Heart right ventricle (tissue), 16 donors: Measurements from ENCODE around the gene RRP1. TPM values are rescaled to one million over a fixed set of nuclear protein-coding genes. Genes with fewer than 3 reads are reported as not detected.
A peak's percentile ranks its signal among the peaks of the same experiment; 100 is the strongest.

ENCODE experiments used
- ATAC-seq, 8 donors: fragments of 200-7000 bp; cut with Tn5 transposase; one replicate each; pipeline ENCODE4 v1.9.1; 2020; ENCODE audit warnings: mild to moderate bottlenecking in 8 of 8, moderate library complexity in 8 of 8, moderate number of reproducible peaks in 1 of 8
- DNase-seq, 2 donors: peaks; one replicate each; pipeline ENCODE4 v3.0.0-alpha.2; 2020
- H3K27ac ChIP-seq, 10 donors: fragments of 200-600 bp; sonication (generic) in 2 of 10; one replicate each; pipeline versions ENCODE4 v1.5.0 to v1.8.0; 2020 to 2022; ENCODE audit warnings: mild to moderate bottlenecking in 3 of 10
- H3K27me3 ChIP-seq, 7 donors: fragments of 200-600 bp; one replicate each; pipeline ENCODE4 v1.8.0; 2021 to 2022; ENCODE audit warnings: mild to moderate bottlenecking in 2 of 7
- H3K36me3 ChIP-seq, 9 donors: fragments of 200-600 bp; sonication (generic) in 1 of 9; one replicate each; pipeline versions ENCODE4 v1.5.0 to v1.8.0; 2020 to 2022; ENCODE audit warnings: mild to moderate bottlenecking in 2 of 9
- H3K4me1 ChIP-seq, 9 donors: fragments of 200-600 bp; sonication (generic) in 1 of 9; one replicate each; pipeline versions ENCODE4 v1.5.0 to v1.8.0; 2020 to 2022; ENCODE audit warnings: mild to moderate bottlenecking in 4 of 9
- H3K4me3 ChIP-seq, 10 donors: fragments of 200-600 bp; sonication (generic) in 2 of 10; one replicate each; pipeline versions ENCODE4 v1.5.0 to v1.8.0; 2020 to 2022; ENCODE audit warnings: mild to moderate bottlenecking in 7 of 10, moderate library complexity in 2 of 10
- H3K9me3 ChIP-seq, 11 donors: fragments of 200-600 bp in 10 of 11; sonication (generic) in 2 of 11; one replicate each; pipeline versions ENCODE4 v1.5.0 to v1.8.0; 2013 to 2022; ENCODE audit warnings: mild to moderate bottlenecking in 2 of 11, control low read depth in 1 of 11, moderate library complexity in 1 of 11
- WGBS, 2 donors: extraction: QIAGEN DNeasy Blood & Tissue Kit; methylation state at CpG; one replicate each; pipeline ENCODE4 v1.1.7; 2013; ENCODE audit warnings: inconsistent platforms in 1 of 2; 5-methylcytosine and 5-hydroxymethylcytosine counted together
- intact Hi-C, 10 donors: fragments of 100-400 bp; cut with DNase I; formaldehyde crosslinking; loops; one replicate each; pipeline versions ENCODE4 v1.11.1 to v1.14.2; 2022
- polyA plus RNA-seq, 2 donors: library from polyadenylated mRNA; stranded (reverse); fragments of 200-250 nt; gene quantifications; one replicate each; pipeline ENCODE4 v1.2.3, GENCODE V29; 2013
- total RNA-seq, 10 donors: library from RNA; stranded (reverse); fragmentation: NEBNext Ultra II Directional in 3 of 10; extraction: Animal tissue kit (Norgen Biotek cat#: 25700) in 3 of 10; gene quantifications; one replicate each; pipeline versions ENCODE4 v1.2.1 to v1.2.4, GENCODE V29; 2021 to 2023
- TF ChIP-seq, protein P1 (sequence below), 9 donors: fragments of 200-600 bp; sonication (generic) in 2 of 9; IDR thresholded peaks; one replicate each; pipeline versions ENCODE4 v1.5.0 to v1.8.0; 2021 to 2022; ENCODE audit warnings: antibody characterized with exemption in 9 of 9, mild to moderate bottlenecking in 5 of 9, moderate library complexity in 1 of 9
- donor health status: Arrhythmogenic right ventricular cardiomyopathy.
- donor health status: ischemic (EF 13 %, LVEDD 7.1; RV severe dilation, severe dysfunction).
- donor health status: healthy with polysubstance abuse.
- donor health status: DM: no; HTN: yes; CAD: no.
- donor health status: DM: no; HTN: no; CAD: no.
- donor health status: ischemic (EF 25% LVEDD 6.9; RV normal size, moderate dysfunction).
- donor health status: ischemic (EF 25% LVEDD 5.7; RV mildly dilated, moderate dysfunction).
- donor health status: healthy.
- donor health status: DM: yes; HTN: yes; CAD: no.
- donor health status: Ischemic cardiomyopathy.
- donor health status: ischemic (EF 35%, LVEDD 5.7; RV mildly dilated, moderate dysfunction).
- donor health status: nonischemic (EF 11% LVEDD 7.7; RV severe dilation, severe dysfunction).
- donor health status: DM: yes; HTN: yes; CAD: no.
- donor health status: PGD.
- donor health status: ischemic (EF 29% LVEDD 5.4; RV normal size, mild dysfunction).
- donor health status: nonischemic (EF 23%, LVEDD 6.1; RV moderate dilation, normal function).

Gene RRP1
- total and polyA plus RNA-seq, 12 donors = 6.3 to 13.9 (median 9.3) TPM

DNA sequence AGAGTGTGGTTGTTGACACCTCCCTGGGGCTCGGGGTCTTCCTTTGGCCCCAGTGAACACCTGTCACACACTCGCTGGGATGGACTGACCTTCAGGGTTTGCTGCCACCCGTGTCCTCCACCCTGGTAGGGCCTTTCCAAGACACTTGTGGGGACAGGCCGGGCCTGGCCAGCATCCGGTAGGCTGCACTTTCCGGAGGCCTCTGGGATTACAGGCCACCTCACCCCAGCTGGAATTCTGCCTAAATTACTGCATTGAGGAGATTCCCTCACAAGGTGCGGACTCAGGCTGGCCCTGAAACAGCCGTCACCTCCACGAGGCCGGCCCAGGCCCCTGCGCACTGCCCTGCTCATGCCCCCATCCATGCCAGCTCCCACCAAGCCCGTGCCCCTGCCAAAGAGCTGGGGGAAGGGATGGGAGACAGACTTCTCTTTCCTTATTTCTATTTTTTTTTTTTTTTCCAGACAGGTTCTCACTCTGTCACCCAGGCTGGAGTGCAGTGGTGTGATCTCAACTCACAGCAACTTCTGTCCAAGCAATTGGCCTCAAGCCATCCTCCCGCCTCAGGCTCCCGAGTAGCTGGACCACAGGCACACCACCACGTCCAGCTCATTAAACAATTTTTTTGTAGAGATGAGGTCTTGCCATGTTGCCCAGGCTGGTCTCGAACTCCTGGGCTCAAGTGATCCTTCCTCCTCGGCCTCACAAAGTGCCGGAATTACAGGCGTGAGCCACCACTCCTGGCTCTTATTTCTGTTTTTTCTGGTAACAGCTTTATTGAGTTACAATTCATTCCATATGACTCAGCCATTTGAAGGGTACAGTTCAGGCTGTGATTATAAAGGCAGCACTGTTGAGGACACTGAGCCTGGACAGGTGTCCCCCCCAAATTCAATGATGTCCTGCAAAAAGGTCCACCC is 24.5 kb upstream of the RRP1 start:
- H3K27me3 ChIP-seq = no peaks in the 10 kb centered on the region
- no peak overlapping the region for H3K4me3 ChIP-seq
- peaks cover 0 to 5% (median 0%) of the 10 kb centered on the region in 11 donors for H3K9me3 ChIP-seq
- intact Hi-C loops = no loop called here
- TF ChIP-seq, protein P1, sequence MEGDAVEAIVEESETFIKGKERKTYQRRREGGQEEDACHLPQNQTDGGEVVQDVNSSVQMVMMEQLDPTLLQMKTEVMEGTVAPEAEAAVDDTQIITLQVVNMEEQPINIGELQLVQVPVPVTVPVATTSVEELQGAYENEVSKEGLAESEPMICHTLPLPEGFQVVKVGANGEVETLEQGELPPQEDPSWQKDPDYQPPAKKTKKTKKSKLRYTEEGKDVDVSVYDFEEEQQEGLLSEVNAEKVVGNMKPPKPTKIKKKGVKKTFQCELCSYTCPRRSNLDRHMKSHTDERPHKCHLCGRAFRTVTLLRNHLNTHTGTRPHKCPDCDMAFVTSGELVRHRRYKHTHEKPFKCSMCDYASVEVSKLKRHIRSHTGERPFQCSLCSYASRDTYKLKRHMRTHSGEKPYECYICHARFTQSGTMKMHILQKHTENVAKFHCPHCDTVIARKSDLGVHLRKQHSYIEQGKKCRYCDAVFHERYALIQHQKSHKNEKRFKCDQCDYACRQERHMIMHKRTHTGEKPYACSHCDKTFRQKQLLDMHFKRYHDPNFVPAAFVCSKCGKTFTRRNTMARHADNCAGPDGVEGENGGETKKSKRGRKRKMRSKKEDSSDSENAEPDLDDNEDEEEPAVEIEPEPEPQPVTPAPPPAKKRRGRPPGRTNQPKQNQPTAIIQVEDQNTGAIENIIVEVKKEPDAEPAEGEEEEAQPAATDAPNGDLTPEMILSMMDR (IDR thresholded peaks at IDR 0.05) = no peak
- H3K36me3 ChIP-seq = peaks cover 0 to 37% (median 4%) of the 10 kb centered on the region in 9 donors
- no peak overlapping the region for H3K27ac ChIP-seq
- peaks cover 0 to 20% (median 0%) of the 10 kb centered on the region in 9 donors for H3K4me1 ChIP-seq
- 78 to 79% methylated on average over 19 of the region's 19 CpGs for WGBS, 2 donors
- ATAC-seq = peak in 3 of 8 donors; percentile 14 to 25 (median 15)
- no peak for DNase-seq

DNA sequence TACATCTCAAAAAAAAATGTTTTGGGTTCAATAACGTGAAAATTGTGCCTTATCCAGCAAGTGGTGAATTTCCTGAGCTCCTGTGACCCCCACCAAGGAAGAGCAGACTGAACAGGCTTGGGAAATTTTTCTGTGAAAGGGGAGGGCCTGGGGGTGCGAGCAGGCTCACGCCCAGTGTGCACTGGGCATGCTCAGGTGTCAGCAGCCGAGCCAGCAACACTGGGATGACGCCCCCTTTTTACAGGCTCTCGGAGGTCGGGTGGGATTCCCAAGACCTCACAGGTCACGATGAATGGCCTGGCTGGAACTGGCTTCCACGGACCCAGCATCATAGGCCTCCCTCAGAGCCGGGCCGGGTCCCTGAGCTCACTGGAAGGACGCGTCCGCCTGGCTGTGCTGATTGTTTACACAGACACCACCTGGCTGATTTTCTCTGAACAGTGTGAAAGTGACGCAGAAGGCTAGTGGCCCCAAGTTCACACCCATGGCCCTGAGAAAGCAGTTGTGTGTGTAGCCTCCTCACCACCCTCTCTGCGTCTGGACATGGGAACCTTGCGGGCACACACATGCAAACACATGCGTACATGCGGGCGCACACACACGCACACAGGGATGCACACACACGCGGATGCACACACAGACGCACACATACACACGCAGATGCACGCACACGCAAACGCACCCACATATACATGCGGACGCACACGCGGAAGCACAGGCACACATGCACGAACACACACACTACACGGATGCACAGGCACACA is 22.5 kb upstream of the RRP1 start:
- TF ChIP-seq, protein P1 (IDR thresholded peaks at IDR 0.05) = no peak
- H3K9me3 ChIP-seq = peaks cover 0 to 5% (median 0%) of the 10 kb centered on the region in 11 donors
- 83 to 87% methylated on average over 34 of the region's 34 CpGs for WGBS, 2 donors
- ATAC-seq (no peak), DNase-seq (no peak)
- peaks cover 0 to 19% (median 3%) of the 10 kb centered on the region in 9 donors for H3K36me3 ChIP-seq
- H3K4me1 ChIP-seq = peaks cover 0 to 26% (median 0%) of the 10 kb centered on the region in 9 donors
- intact Hi-C loops = no loop called here
- no peak overlapping the region for H3K27ac ChIP-seq
- H3K27me3 ChIP-seq = no peaks in the 10 kb centered on the region
- no peak overlapping the region for H3K4me3 ChIP-seq

DNA sequence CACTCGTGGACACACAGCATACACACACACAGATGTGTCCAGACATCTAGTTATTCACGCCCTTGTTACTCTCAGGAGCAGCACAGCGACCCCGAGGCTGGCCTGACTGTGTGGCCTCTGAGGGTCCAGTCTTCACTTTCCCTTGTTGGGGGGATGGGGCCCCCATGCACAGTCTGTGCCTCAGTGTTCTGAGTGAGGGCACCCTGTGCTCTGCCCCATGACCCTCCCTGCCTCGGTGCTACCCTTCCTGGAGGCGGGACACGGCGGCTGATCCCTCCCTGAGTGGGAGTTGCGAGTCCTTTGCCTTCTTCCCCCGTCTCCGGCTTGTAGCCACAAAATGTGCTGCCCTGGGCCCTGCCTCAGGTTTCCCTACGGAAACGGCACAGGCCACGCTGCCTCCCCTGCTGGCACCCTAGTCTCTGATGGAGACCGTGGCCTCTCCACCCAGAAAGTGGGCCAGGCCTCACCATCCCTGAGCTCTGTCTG is 21.8 kb upstream of the RRP1 start:
- Histone ChIP-seq H3K27me3 (no peaks in the 10 kb centered on the region), H3K4me3 (no peak overlapping the region), H3K4me1 (peaks cover 0 to 32% (median 0%) of the 10 kb centered on the region in 9 donors), H3K9me3 (peaks cover 0 to 5% (median 0%) of the 10 kb centered on the region in 11 donors), H3K36me3 (peaks cover 0 to 15% (median 4%) of the 10 kb centered on the region in 9 donors), H3K27ac (peak overlapping the region in 1 of 10 donors; percentile 67)
- DNase-seq = no peak
- intact Hi-C loops = no loop called here
- TF ChIP-seq, protein P1 (IDR thresholded peaks at IDR 0.05) = no peak
- 81 to 87% methylated on average over 15 of the region's 15 CpGs for WGBS, 2 donors
- peak in 2 of 8 donors; percentile 5 to 13 for ATAC-seq
